HEK293 (cell line): Measurements from ENCODE around the gene TKT.

ENCODE experiments used
- BCL11A ChIP-seq: fragments of 450-650 bp; formaldehyde crosslinking; IDR thresholded peaks from 2 replicates; pipeline ENCODE4 v1.5.1; 2016; ENCODE audit warnings: low read depth, missing biosample characterization, missing genetic modification characterization
- CTCF ChIP-seq: fragments of 450-650 bp; formaldehyde crosslinking; IDR thresholded peaks from 2 replicates; pipeline ENCODE4 v1.5.1; 2016; ENCODE audit warnings: missing biosample characterization, missing genetic modification characterization
- OVOL3 ChIP-seq: fragments of 450-650 bp; formaldehyde crosslinking; IDR thresholded peaks from 2 replicates; pipeline ENCODE4 v1.5.1; 2016; ENCODE audit warnings: missing biosample characterization, missing genetic modification characterization
- ZNF132 ChIP-seq: fragments of 450-650 bp; formaldehyde crosslinking; IDR thresholded peaks from 2 replicates; pipeline ENCODE4 v1.5.1; 2017; ENCODE audit warnings: missing biosample characterization, missing genetic modification characterization, borderline replicate concordance
- ZNF514 ChIP-seq: fragments of 450-650 bp; formaldehyde crosslinking; IDR thresholded peaks from 2 replicates; pipeline ENCODE4 v1.5.1; 2016; ENCODE audit warnings: missing biosample characterization, missing genetic modification characterization

GRCh38 chr3:53226142-53226840 lies 29.5 kb downstream of the TKT start:
- TF ChIP-seq CTCF (tag by site-specific recombination) (no peak), OVOL3 (tag by site-specific recombination) (no peak), ZNF514 (no peak), BCL11A (tag by site-specific recombination) (no peak), ZNF132 (tag by site-specific recombination) (no peak)
